Sciatic nerve (tissue), 2 donors: ENCODE data around the gene PLCL2. TPM values are rescaled to one million over a fixed set of nuclear protein-coding genes. Genes with fewer than 3 reads are reported as not detected.

ENCODE experiments used
- ATAC-seq: fragments of 200-7000 bp; cut with Tn5 transposase; one replicate; pipeline ENCODE4 v1.9.1; 2020; ENCODE audit warnings: mild to moderate bottlenecking, moderate library complexity
- DNase-seq: peaks from one replicate; pipeline ENCODE4 v3.0.0-alpha.2; 2020; ENCODE audit warnings: low spot score
- intact Hi-C: fragments of 100-400 bp; cut with DNase I; formaldehyde crosslinking; loops from one replicate; pipeline ENCODE4 v1.14.2; 2022
- total RNA-seq: library from RNA; stranded (reverse); fragmentation: NEBNext Ultra II Directional; extraction: Animal tissue kit (Norgen Biotek cat#: 25700); gene quantifications from one replicate; pipeline ENCODE4 v1.2.1, GENCODE V29; 2021
- donor health status: DM: no; HTN: no; CAD: no.
- donor health status: DM: no; HTN: no; CAD: no.

Gene PLCL2
- total RNA-seq = 33.5 TPM

GRCh38 chr3:16884748-16885592 lies at the start of gene PLCL2:
Gene PLCL2, plus strand, starts transcription at chr3:16884955. Its CDS starts 85 bp downstream, at chr3:16885040.
- peak; percentile 20 for ATAC-seq
- intact Hi-C loops = no loop called here
- DNase-seq = peak; percentile 71

- ATAC-seq = no peak
- intact Hi-C loops = no loop called here
- DNase-seq = no peak
These were observed 48.1 kb upstream of the PLCL2 start for GRCh38 chr3:16836505-16837237.

- DNase-seq (no peak), ATAC-seq (no peak)
- intact Hi-C loops = no loop called here
These were observed 47.2 kb upstream of the PLCL2 start for GRCh38 chr3:16837602-16838001.

GRCh38 chr3:16838561-16838960 lies 46.2 kb upstream of the PLCL2 start:
- ATAC-seq (no peak), DNase-seq (no peak)
- intact Hi-C loops = no loop called here

- intact Hi-C loops = no loop called here
- ATAC-seq (no peak), DNase-seq (no peak)
These were observed 45.3 kb upstream of the PLCL2 start for GRCh38 chr3:16839271-16840100.

- DNase-seq (no peak), ATAC-seq (no peak)
- intact Hi-C loops = no loop called here
These were observed 44.7 kb upstream of the PLCL2 start for GRCh38 chr3:16840101-16840424.

GRCh38 chr3:16841041-16841753 lies 43.6 kb upstream of the PLCL2 start:
- DNase-seq (no peak), ATAC-seq (no peak)
- intact Hi-C loops = no loop called here

- peak; percentile 69 for ATAC-seq
- intact Hi-C loops = no loop called here
- no peak for DNase-seq
These were observed 42.9 kb upstream of the PLCL2 start for GRCh38 chr3:16841904-16842271.

- DNase-seq = no peak
These were observed 42.2 kb upstream of the PLCL2 start for GRCh38 chr3:16842272-16843270.

GRCh38 chr3:16844222-16844621 lies 40.5 kb upstream of the PLCL2 start:
- ATAC-seq (no peak), DNase-seq (no peak)
- intact Hi-C loops = no loop called here

More at GRCh38 chr3:16842272-16843270, 42.2 kb upstream of the PLCL2 start:
- peak; percentile 65 for ATAC-seq
- intact Hi-C loops = no loop called here

GRCh38 chr3:16844791-16845190 lies 40.0 kb upstream of the PLCL2 start:
- no peak for ATAC-seq
- intact Hi-C loops = no loop called here
- DNase-seq = no peak

- ATAC-seq (no peak), DNase-seq (no peak)
- intact Hi-C loops = no loop called here
These were observed 38.2 kb upstream of the PLCL2 start for GRCh38 chr3:16846373-16847080.

GRCh38 chr3:16848007-16848406 lies 36.7 kb upstream of the PLCL2 start:
- ATAC-seq (no peak), DNase-seq (no peak)
- intact Hi-C loops = no loop called here

GRCh38 chr3:16849229-16849628 lies 35.5 kb upstream of the PLCL2 start:
- DNase-seq (peak; percentile 79), ATAC-seq (peak; percentile 86)
- intact Hi-C loops = no loop called here

- intact Hi-C loops = no loop called here
- DNase-seq (no peak), ATAC-seq (peak; percentile 63)
These were observed 35.0 kb upstream of the PLCL2 start for GRCh38 chr3:16849795-16850194.

- ATAC-seq (no peak), DNase-seq (no peak)
- intact Hi-C loops = no loop called here
These were observed 29.3 kb upstream of the PLCL2 start for GRCh38 chr3:16855497-16855896.

- DNase-seq (no peak), ATAC-seq (no peak)
- intact Hi-C loops = no loop called here
These were observed 24.5 kb upstream of the PLCL2 start for GRCh38 chr3:16860234-16860633.
